HG02642 (cell line): Measurements from ENCODE around the gene MAGI3.
A peak's percentile ranks its signal among the peaks of the same experiment; 100 is the strongest.

Source experiments
- ATAC-seq: cut with Tn5 transposase; IDR thresholded peaks from one replicate; pipeline ENCODE4 v1.9.1; 2021; ENCODE audit warnings: mild to moderate bottlenecking; ENCODE audit not compliant: unreplicated experiment, poor library complexity

The MAGI3 gene

GRCh38 chr1:113389953-113390834 lies at the start of gene MAGI3:
MAGI3 (plus strand) TSS chr1:113390515; CDS start chr1:113391034, 519 bp downstream.
- ATAC-seq, result peak; percentile 99

- ATAC-seq, result no peak
Measured at GRCh38 chr1:113353580-113353979, 36.7 kb upstream of the MAGI3 start.

GRCh38 chr1:113363935-113364334 lies 26.4 kb upstream of the MAGI3 start:
- no peak for ATAC-seq

GRCh38 chr1:113369040-113369439 lies 21.3 kb upstream of the MAGI3 start:
- ATAC-seq, result no peak

GRCh38 chr1:113369699-113370098 lies 20.6 kb upstream of the MAGI3 start:
- no peak for ATAC-seq

GRCh38 chr1:113370868-113371267 lies 19.4 kb upstream of the MAGI3 start:
- no peak for ATAC-seq

GRCh38 chr1:113372546-113372945 lies 17.8 kb upstream of the MAGI3 start:
- ATAC-seq, result no peak

- no peak for ATAC-seq
Measured at GRCh38 chr1:113373644-113374043, 16.7 kb upstream of the MAGI3 start.

- no peak for ATAC-seq
Measured at GRCh38 chr1:113375878-113376277, 14.4 kb upstream of the MAGI3 start.

- ATAC-seq, result no peak
Measured at GRCh38 chr1:113380075-113380474, 10.2 kb upstream of the MAGI3 start.

- no peak for ATAC-seq
Measured at GRCh38 chr1:113388017-113388620, 2.2 kb upstream of the MAGI3 start.

GRCh38 chr1:113388621-113389358 lies 1.5 kb upstream of the MAGI3 start:
- no peak for ATAC-seq

GRCh38 chr1:113389359-113389952 lies 859 bp upstream of the MAGI3 start:
- ATAC-seq, result no peak

- ATAC-seq, result peak; percentile 11
Measured at GRCh38 chr1:113390871-113391648, 745 bp downstream of the MAGI3 start.

- ATAC-seq, result no peak
Measured at GRCh38 chr1:113391649-113392271, 1.4 kb downstream of the MAGI3 start.

- no peak for ATAC-seq
Measured at GRCh38 chr1:113392541-113393128, 2.3 kb downstream of the MAGI3 start.

- ATAC-seq, result no peak
Measured at GRCh38 chr1:113394043-113394862, 3.9 kb downstream of the MAGI3 start.

- ATAC-seq, result no peak
Measured at GRCh38 chr1:113394863-113395259, 4.5 kb downstream of the MAGI3 start.
